ENCODE data around the gene SHE. TPM values are rescaled to one million over a fixed set of nuclear protein-coding genes. Genes with fewer than 3 reads are reported as not detected.

SHE gene
- total and polyA plus RNA-seq, 2 experiments from 2014 or later = 0.23 to 0.69 TPM

GRCh38 chr1:154471304-154471703 lies 30.9 kb downstream of the SHE start (continued):
- TF ChIP-seq ETS1 (IDR thresholded peaks at IDR 0.05) = no peak
- no peak for TF ChIP-seq JUNB (IDR thresholded peaks at IDR 0.05; ENCODE audit: unreplicated experiment)
- no peak for TF ChIP-seq EZH2phosphoT487 (IDR thresholded peaks at IDR 0.05; ENCODE audit: unreplicated experiment)
- no peak for TF ChIP-seq ZNF331 (CRISPR knock-in tag; IDR thresholded peaks at IDR 0.05; ENCODE audit: low read depth)
- no peak for TF ChIP-seq ZNF114 (CRISPR knock-in tag; IDR thresholded peaks at IDR 0.05)
- TF ChIP-seq CTCF (conservative IDR thresholded peaks at IDR 0.05; ENCODE audit: low read depth in 2 of 2) = no peak
- no peak for TF ChIP-seq STAT1 (IDR thresholded peaks at IDR 0.05; ENCODE audit: unreplicated experiment)

- no peak overlapping the region for H2AFZ ChIP-seq
- no peaks in the 10 kb centered on the region for H3F3A ChIP-seq (replicated peaks; ENCODE audit: low read depth)
- Mint-ChIP-seq H3K27ac (no peak overlapping the region), H3K4me1 (peaks cover 13% of the 10 kb centered on the region), H3K9me3 (no peaks in the 10 kb centered on the region), H3K4me3 (no peak overlapping the region), H3K36me3 (ENCODE audit: low read depth) (no peaks in the 10 kb centered on the region), H3K27me3 (ENCODE audit: insufficient read depth, low read depth, poor library complexity) (peaks cover 2% of the 10 kb centered on the region)
- H3K9me2 ChIP-seq (ENCODE audit: insufficient read depth) = no peaks in the 10 kb centered on the region
- H3K27me3 ChIP-seq (ENCODE audit: insufficient read depth) = no peaks in the 10 kb centered on the region
- H3K4me3 ChIP-seq = no peak overlapping the region
- no peak for TF ChIP-seq ZNF114 (CRISPR knock-in tag; IDR thresholded peaks at IDR 0.05)
- TF ChIP-seq POLR2AphosphoS5 (IDR thresholded peaks at IDR 0.05; ENCODE audit: low read depth) = no peak
- TF ChIP-seq JUNB (IDR thresholded peaks at IDR 0.05; ENCODE audit: unreplicated experiment) = no peak
- TF ChIP-seq CREB1 (CRISPR knock-in tag; IDR thresholded peaks at IDR 0.05; ENCODE audit: low read depth) = no peak
- no peak for TF ChIP-seq NANOG (IDR thresholded peaks at IDR 0.05; ENCODE audit: borderline replicate concordance)
- H4K20me1 ChIP-seq (replicated peaks; ENCODE audit: insufficient read depth) = no peaks in the 10 kb centered on the region
- no peaks in the 10 kb centered on the region for H3K79me2 ChIP-seq (replicated peaks; ENCODE audit: insufficient read depth)
- DNase-seq (ENCODE audit: low spot score) (no peak), ATAC-seq (no peak)
- no peaks in the 10 kb centered on the region; the same call in 1 of the 2 replicates for H3K4me1 ChIP-seq (ENCODE audit: insufficient read depth)
- no peaks in the 10 kb centered on the region for H3K36me3 ChIP-seq (ENCODE audit: insufficient read depth)
- H3K27ac ChIP-seq (ENCODE audit: low read depth) = no peak overlapping the region
- H3K4me2 ChIP-seq = no peak overlapping the region
These were observed 32.2 kb downstream of the SHE start for GRCh38 chr1:154469844-154470560.
